Measurements from ENCODE around the gene PIGZ. TPM values are rescaled to one million over a fixed set of nuclear protein-coding genes. Genes with fewer than 3 reads are reported as not detected.

Gene PIGZ
- total RNA-seq, 1 donor from 2014 or later: 4.6 TPM

DNA sequence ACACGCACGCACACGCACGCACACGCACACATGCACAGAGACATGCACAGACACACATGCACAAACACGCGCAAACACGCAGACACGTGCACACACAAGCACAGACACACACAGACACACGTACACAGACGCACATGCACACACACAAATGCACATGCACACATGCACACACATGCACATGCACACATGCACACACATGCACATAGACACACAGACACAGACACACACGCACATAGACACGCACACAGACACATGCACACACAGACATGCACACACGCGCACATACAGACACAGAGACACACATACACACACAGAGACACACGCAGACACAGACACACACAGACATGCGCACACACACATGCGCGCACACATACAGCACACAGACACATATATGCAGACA lies 26.4 kb upstream of the PIGZ start:
- no peaks in the 10 kb centered on the region for H3K9me3 ChIP-seq
- ATAC-seq: no peak
- TF ChIP-seq, protein P1, sequence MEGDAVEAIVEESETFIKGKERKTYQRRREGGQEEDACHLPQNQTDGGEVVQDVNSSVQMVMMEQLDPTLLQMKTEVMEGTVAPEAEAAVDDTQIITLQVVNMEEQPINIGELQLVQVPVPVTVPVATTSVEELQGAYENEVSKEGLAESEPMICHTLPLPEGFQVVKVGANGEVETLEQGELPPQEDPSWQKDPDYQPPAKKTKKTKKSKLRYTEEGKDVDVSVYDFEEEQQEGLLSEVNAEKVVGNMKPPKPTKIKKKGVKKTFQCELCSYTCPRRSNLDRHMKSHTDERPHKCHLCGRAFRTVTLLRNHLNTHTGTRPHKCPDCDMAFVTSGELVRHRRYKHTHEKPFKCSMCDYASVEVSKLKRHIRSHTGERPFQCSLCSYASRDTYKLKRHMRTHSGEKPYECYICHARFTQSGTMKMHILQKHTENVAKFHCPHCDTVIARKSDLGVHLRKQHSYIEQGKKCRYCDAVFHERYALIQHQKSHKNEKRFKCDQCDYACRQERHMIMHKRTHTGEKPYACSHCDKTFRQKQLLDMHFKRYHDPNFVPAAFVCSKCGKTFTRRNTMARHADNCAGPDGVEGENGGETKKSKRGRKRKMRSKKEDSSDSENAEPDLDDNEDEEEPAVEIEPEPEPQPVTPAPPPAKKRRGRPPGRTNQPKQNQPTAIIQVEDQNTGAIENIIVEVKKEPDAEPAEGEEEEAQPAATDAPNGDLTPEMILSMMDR (IDR thresholded peaks at IDR 0.05): no peak
- H3K36me3 ChIP-seq: no peaks in the 10 kb centered on the region
- no peak overlapping the region for H3K4me3 ChIP-seq
- H3K4me1 ChIP-seq: no peaks in the 10 kb centered on the region
- H3K27ac ChIP-seq: no peak overlapping the region
- DNase-seq: no peak
- H3K27me3 ChIP-seq (ENCODE audit: low read depth): no peaks in the 10 kb centered on the region
- intact Hi-C loops (cut with DNase I): no loop called here

DNA sequence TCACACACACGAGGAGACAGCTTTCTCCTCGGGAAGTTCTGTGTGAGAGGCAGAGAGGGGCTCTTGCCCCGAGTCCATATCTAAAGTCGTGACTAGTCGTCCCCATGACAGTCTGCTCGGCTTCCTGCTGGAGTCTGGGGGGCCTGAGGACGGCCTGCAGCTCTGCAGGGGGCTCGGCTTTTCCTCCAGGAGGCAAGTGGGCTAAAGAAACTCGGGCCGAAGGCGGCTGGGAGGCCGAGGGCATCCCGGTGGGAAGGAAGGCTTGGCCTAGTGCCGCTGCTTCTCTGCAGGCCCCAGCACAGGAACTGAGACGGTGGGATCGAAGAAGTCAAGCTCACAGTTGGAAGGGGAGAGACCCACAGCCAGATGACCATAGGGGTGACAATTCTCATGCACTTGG lies 25.4 kb upstream of the PIGZ start:
- no peak overlapping the region for H3K4me3 ChIP-seq
- no peaks in the 10 kb centered on the region for H3K36me3 ChIP-seq
- no peak for ATAC-seq
- intact Hi-C loops (cut with DNase I): no loop called here
- DNase-seq: no peak
- H3K27me3 ChIP-seq (ENCODE audit: low read depth): no peaks in the 10 kb centered on the region
- no peaks in the 10 kb centered on the region for H3K9me3 ChIP-seq
- TF ChIP-seq, protein P1 (IDR thresholded peaks at IDR 0.05): no peak
- no peaks in the 10 kb centered on the region for H3K4me1 ChIP-seq
- H3K27ac ChIP-seq: no peak overlapping the region

GRCh38 chr3:196992461-196993065 lies 23.9 kb upstream of the PIGZ start:
- Histone ChIP-seq H3K4me3 (no peak overlapping the region), H3K9me3 (no peaks in the 10 kb centered on the region), H3K27ac (no peak overlapping the region), H3K27me3 (ENCODE audit: low read depth) (no peaks in the 10 kb centered on the region), H3K4me1 (no peaks in the 10 kb centered on the region), H3K36me3 (no peaks in the 10 kb centered on the region)
- DNase-seq (no peak), ATAC-seq (no peak)
- TF ChIP-seq, protein P1 (IDR thresholded peaks at IDR 0.05): no peak
- intact Hi-C loops (cut with DNase I): no loop called here

GRCh38 chr3:196991581-196992460 lies 23.2 kb upstream of the PIGZ start:
- no peaks in the 10 kb centered on the region for H3K9me3 ChIP-seq
- TF ChIP-seq, protein P1 (IDR thresholded peaks at IDR 0.05): no peak
- peaks cover 7% of the 10 kb centered on the region for H3K27me3 ChIP-seq (ENCODE audit: low read depth)
- no peaks in the 10 kb centered on the region for H3K4me1 ChIP-seq
- intact Hi-C loops (cut with DNase I): no loop called here
- no peaks in the 10 kb centered on the region for H3K36me3 ChIP-seq
- ATAC-seq: no peak
- H3K4me3 ChIP-seq: no peak overlapping the region
- no peak overlapping the region for H3K27ac ChIP-seq
- no peak for DNase-seq

DNA sequence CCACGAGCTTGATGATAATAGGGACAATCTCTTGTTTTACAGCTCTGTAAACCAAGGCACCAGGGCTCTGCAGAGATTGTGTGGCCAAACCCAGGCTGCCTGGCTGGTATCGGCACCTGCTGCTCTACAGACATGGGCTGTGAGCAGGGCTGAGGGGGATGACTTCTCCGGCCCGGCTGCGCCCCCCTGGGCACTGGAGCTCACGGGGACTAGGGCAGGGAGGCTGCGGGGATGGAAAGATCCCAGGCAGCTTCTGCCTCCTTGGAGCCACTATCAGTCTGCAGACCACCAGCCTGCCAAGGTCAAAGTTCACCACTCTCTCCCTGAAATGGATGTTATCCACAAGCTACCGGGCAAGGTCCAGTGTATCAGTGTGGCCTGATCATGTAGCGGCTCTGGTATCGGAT lies 22.0 kb upstream of the PIGZ start:
- intact Hi-C loops (cut with DNase I): no loop called here
- H3K4me1 ChIP-seq: no peaks in the 10 kb centered on the region
- H3K4me3 ChIP-seq: no peak overlapping the region
- H3K9me3 ChIP-seq: no peaks in the 10 kb centered on the region
- H3K27ac ChIP-seq: no peak overlapping the region
- TF ChIP-seq, protein P1 (IDR thresholded peaks at IDR 0.05): no peak
- no peaks in the 10 kb centered on the region for H3K36me3 ChIP-seq
- DNase-seq: no peak
- H3K27me3 ChIP-seq (ENCODE audit: low read depth): peaks cover 12% of the 10 kb centered on the region
- no peak for ATAC-seq

Data from lower lobe of right lung (tissue), 2 donors.